DMS79 treated with DMSO at 0.1 percent for 48 hours (cell line): Measurements from ENCODE around the gene CSF3.

Experiments used
- DNase-seq: peaks from one replicate; lab custom pipeline; 2025; lab: John Stamatoyannopoulos, UW

The CSF3 gene

GRCh38 chr17:40015005-40015997 is at the start of gene CSF3:
TSS of gene CSF3 (plus strand) at chr17:40015440. CDS start at chr17:40015475, 35 bp downstream.
- no peak for DNase-seq

- no peak for DNase-seq
Measured at GRCh38 chr17:39966771-39967170, 48.5 kb upstream of the CSF3 start.

GRCh38 chr17:39968761-39969160 is 46.5 kb upstream of the CSF3 start:
- no peak for DNase-seq

GRCh38 chr17:39969375-39969774 is 45.9 kb upstream of the CSF3 start:
- no peak for DNase-seq

GRCh38 chr17:39970157-39970692 is 45.0 kb upstream of the CSF3 start:
- no peak for DNase-seq

GRCh38 chr17:39971076-39971603 is 44.1 kb upstream of the CSF3 start:
- DNase-seq, result no peak

GRCh38 chr17:39972271-39972670 is 43.0 kb upstream of the CSF3 start:
- no peak for DNase-seq

- no peak for DNase-seq
Measured at GRCh38 chr17:39973496-39973895, 41.7 kb upstream of the CSF3 start.

GRCh38 chr17:39974433-39974832 is 40.8 kb upstream of the CSF3 start:
- DNase-seq, result no peak

GRCh38 chr17:39975801-39976200 is 39.4 kb upstream of the CSF3 start:
- DNase-seq, result no peak

GRCh38 chr17:39979016-39979670 is 36.1 kb upstream of the CSF3 start:
- DNase-seq, result no peak

GRCh38 chr17:39979893-39980350 is 35.3 kb upstream of the CSF3 start:
- peak; percentile 74 for DNase-seq

GRCh38 chr17:39980351-39981206 is 34.7 kb upstream of the CSF3 start, which contains the start of gene PSMD3:
TSS of gene PSMD3 (plus strand) at chr17:39980807. CDS start at chr17:39980971, 164 bp downstream.
- peak; percentile 99 for DNase-seq

GRCh38 chr17:39981207-39981741 is 34.0 kb upstream of the CSF3 start:
- DNase-seq, result no peak

- DNase-seq, result no peak
Measured at GRCh38 chr17:39981766-39982375, 33.4 kb upstream of the CSF3 start.

- no peak for DNase-seq
Measured at GRCh38 chr17:39988206-39988810, 26.9 kb upstream of the CSF3 start.

- DNase-seq, result no peak
Measured at GRCh38 chr17:39994448-39994847, 20.8 kb upstream of the CSF3 start.

GRCh38 chr17:39995438-39995837 is 19.8 kb upstream of the CSF3 start:
- DNase-seq, result no peak

- DNase-seq, result no peak
Measured at GRCh38 chr17:39996162-39996561, 19.1 kb upstream of the CSF3 start.

GRCh38 chr17:39996800-39997199 is 18.4 kb upstream of the CSF3 start:
- no peak for DNase-seq
